ENCODE measurements around the gene PDE4B. TPM values are rescaled to one million over a fixed set of nuclear protein-coding genes. Genes with fewer than 3 reads are reported as not detected.

Gene PDE4B
- total and polyA plus RNA-seq, 2 of the 13 experiments (the other 11 are each of a cell fraction or from before 2014, with no cell fraction given) = not detected

DNA sequence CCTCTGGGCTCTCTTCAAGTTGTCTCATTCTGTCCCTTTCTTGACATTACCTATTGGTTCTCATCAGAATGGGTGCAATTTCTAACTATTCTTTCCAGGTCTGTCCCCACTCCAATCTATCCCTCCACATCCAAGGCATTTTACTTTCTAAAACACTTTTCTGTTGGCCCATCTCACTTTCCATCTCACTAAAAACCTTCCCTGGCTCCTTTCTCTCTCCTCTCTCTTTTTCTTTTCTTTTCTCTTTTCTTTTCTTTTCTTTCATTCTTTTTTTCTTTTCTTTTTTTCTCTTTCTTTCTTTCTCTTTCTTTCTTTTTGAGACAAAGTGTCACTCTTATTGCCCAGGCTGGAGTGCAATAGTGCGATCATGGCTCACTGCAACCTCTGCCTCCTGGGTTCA is 462.1 kb downstream of the PDE4B start (continued):
- TF ChIP-seq, protein P1, sequence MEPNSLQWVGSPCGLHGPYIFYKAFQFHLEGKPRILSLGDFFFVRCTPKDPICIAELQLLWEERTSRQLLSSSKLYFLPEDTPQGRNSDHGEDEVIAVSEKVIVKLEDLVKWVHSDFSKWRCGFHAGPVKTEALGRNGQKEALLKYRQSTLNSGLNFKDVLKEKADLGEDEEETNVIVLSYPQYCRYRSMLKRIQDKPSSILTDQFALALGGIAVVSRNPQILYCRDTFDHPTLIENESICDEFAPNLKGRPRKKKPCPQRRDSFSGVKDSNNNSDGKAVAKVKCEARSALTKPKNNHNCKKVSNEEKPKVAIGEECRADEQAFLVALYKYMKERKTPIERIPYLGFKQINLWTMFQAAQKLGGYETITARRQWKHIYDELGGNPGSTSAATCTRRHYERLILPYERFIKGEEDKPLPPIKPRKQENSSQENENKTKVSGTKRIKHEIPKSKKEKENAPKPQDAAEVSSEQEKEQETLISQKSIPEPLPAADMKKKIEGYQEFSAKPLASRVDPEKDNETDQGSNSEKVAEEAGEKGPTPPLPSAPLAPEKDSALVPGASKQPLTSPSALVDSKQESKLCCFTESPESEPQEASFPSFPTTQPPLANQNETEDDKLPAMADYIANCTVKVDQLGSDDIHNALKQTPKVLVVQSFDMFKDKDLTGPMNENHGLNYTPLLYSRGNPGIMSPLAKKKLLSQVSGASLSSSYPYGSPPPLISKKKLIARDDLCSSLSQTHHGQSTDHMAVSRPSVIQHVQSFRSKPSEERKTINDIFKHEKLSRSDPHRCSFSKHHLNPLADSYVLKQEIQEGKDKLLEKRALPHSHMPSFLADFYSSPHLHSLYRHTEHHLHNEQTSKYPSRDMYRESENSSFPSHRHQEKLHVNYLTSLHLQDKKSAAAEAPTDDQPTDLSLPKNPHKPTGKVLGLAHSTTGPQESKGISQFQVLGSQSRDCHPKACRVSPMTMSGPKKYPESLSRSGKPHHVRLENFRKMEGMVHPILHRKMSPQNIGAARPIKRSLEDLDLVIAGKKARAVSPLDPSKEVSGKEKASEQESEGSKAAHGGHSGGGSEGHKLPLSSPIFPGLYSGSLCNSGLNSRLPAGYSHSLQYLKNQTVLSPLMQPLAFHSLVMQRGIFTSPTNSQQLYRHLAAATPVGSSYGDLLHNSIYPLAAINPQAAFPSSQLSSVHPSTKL (CRISPR knock-in tag; IDR thresholded peaks at IDR 0.05) = no peak
- TF ChIP-seq HNRNPH1 (optimal IDR thresholded peaks at IDR 0.05; ENCODE audit: low read depth, low read length) (no peak), TBX2 (CRISPR knock-in tag; IDR thresholded peaks at IDR 0.05; ENCODE audit: borderline replicate concordance) (no peak), NR1H2 (CRISPR knock-in tag; IDR thresholded peaks at IDR 0.05; ENCODE audit: borderline replicate concordance, low read depth) (no peak), TOE1 (CRISPR knock-in tag; IDR thresholded peaks at IDR 0.05) (no peak), JUN (CRISPR knock-in tag; IDR thresholded peaks at IDR 0.05) (no peak), SIX4 (CRISPR knock-in tag; IDR thresholded peaks at IDR 0.05) (no peak), CHD4 (IDR thresholded peaks at IDR 0.05; ENCODE audit: borderline replicate concordance, low read length) (no peak), SIX1 (CRISPR knock-in tag; IDR thresholded peaks at IDR 0.05; ENCODE audit: borderline replicate concordance) (no peak)
- TF ChIP-seq, protein P2, sequence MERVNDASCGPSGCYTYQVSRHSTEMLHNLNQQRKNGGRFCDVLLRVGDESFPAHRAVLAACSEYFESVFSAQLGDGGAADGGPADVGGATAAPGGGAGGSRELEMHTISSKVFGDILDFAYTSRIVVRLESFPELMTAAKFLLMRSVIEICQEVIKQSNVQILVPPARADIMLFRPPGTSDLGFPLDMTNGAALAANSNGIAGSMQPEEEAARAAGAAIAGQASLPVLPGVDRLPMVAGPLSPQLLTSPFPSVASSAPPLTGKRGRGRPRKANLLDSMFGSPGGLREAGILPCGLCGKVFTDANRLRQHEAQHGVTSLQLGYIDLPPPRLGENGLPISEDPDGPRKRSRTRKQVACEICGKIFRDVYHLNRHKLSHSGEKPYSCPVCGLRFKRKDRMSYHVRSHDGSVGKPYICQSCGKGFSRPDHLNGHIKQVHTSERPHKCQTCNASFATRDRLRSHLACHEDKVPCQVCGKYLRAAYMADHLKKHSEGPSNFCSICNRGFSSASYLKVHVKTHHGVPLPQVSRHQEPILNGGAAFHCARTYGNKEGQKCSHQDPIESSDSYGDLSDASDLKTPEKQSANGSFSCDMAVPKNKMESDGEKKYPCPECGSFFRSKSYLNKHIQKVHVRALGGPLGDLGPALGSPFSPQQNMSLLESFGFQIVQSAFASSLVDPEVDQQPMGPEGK (CRISPR knock-in tag; IDR thresholded peaks at IDR 0.05) = no peak
- TF ChIP-seq, protein P3, sequence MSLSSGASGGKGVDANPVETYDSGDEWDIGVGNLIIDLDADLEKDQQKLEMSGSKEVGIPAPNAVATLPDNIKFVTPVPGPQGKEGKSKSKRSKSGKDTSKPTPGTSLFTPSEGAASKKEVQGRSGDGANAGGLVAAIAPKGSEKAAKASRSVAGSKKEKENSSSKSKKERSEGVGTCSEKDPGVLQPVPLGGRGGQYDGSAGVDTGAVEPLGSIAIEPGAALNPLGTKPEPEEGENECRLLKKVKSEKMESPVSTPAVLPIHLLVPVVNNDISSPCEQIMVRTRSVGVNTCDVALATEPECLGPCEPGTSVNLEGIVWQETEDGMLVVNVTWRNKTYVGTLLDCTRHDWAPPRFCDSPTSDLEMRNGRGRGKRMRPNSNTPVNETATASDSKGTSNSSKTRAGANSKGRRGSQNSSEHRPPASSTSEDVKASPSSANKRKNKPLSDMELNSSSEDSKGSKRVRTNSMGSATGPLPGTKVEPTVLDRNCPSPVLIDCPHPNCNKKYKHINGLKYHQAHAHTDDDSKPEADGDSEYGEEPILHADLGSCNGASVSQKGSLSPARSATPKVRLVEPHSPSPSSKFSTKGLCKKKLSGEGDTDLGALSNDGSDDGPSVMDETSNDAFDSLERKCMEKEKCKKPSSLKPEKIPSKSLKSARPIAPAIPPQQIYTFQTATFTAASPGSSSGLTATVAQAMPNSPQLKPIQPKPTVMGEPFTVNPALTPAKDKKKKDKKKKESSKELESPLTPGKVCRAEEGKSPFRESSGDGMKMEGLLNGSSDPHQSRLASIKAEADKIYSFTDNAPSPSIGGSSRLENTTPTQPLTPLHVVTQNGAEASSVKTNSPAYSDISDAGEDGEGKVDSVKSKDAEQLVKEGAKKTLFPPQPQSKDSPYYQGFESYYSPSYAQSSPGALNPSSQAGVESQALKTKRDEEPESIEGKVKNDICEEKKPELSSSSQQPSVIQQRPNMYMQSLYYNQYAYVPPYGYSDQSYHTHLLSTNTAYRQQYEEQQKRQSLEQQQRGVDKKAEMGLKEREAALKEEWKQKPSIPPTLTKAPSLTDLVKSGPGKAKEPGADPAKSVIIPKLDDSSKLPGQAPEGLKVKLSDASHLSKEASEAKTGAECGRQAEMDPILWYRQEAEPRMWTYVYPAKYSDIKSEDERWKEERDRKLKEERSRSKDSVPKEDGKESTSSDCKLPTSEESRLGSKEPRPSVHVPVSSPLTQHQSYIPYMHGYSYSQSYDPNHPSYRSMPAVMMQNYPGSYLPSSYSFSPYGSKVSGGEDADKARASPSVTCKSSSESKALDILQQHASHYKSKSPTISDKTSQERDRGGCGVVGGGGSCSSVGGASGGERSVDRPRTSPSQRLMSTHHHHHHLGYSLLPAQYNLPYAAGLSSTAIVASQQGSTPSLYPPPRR (CRISPR knock-in tag; IDR thresholded peaks at IDR 0.05; ENCODE audit: borderline replicate concordance) = no peak

All from HepG2 (cell line).